DOHH2 (cell line): ENCODE data around the gene LRRC23.

Source experiments
- CTCF ChIP-seq: fragments of 200-600 bp; sonication (generic); IDR thresholded peaks from one replicate; pipeline ENCODE4 v1.5.1; 2014; ENCODE audit warnings: antibody characterized with exemption, mild to moderate bottlenecking, low read depth, low read length; ENCODE audit not compliant: poor library complexity, severe bottlenecking
- EZH2phosphoT487 ChIP-seq: fragments of 200-600 bp; sonication (generic); IDR thresholded peaks from 2 replicates; pipeline ENCODE4 v1.6.1; 2017; ENCODE audit warnings: borderline replicate concordance, mild to moderate bottlenecking, antibody characterized with exemption, low read length, moderate library complexity, mixed read lengths

GRCh38 chr12:6952863-6953441 is 48.3 kb downstream of the LRRC23 start:
- TF ChIP-seq CTCF (no peak), EZH2phosphoT487 (no peak)
